HCT116 (cell line): ENCODE measurements around the gene PHF10. TPM values are rescaled to one million over a fixed set of nuclear protein-coding genes. Genes with fewer than 3 reads are reported as not detected.

Source experiments
- ATAC-seq: fragments of 200-7000 bp; cut with Tn5 transposase; 2 replicates; pipeline ENCODE4 v1.9.1; 2020; ENCODE audit warnings: mild to moderate bottlenecking, moderate library complexity
- BruUV-seq: library from RNA; stranded (reverse); fragments of 400-500 nt; replicated peaks from 2 replicates; lab custom pipeline; 2021; lab: Mats Ljungman, UMichigan
- CTCF ChIA-PET: fragments of 300-600 bp; sonication (Branson Sonifier 250); formaldehyde crosslinking; loops from one replicate; lab custom pipeline; 2021; ENCODE audit warnings: antibody characterized with exemption; lab: Charles Lee
- POLR2A ChIA-PET: fragments of 300-600, 350-600 bp; sonication (Branson Sonifier 250); formaldehyde crosslinking; loops from one replicate; lab custom pipeline; 2021; ENCODE audit warnings: antibody characterized with exemption; lab: Charles Lee
- RAD21 ChIA-PET, 2 experiments: fragments of 300-600 bp; sonication (Branson Sonifier 250); formaldehyde crosslinking; loops; one replicate each; lab custom pipeline; 2023; ENCODE audit warnings: low total read pairs in 2 of 2; ENCODE audit not compliant: uncharacterized antibody in 2 of 2, unreplicated experiment in 2 of 2, low non-redundant PET in 1 of 2; lab: Charles Lee
- DNase-seq: peaks from one replicate; pipeline ENCODE4 v3.0.0-alpha.2; 2010; ENCODE audit warnings: low read depth, low spot score
- H2AFZ ChIP-seq: fragments of 200-600 bp; shearing (Covaris generic), sonication (generic); 2 replicates; pipeline ENCODE4 v1.6.1; 2017; ENCODE audit warnings: low read depth, mixed run types, mixed read lengths, antibody characterized with exemption, low read length; ENCODE audit not compliant: poor library complexity, severe bottlenecking
- H3K27ac ChIP-seq: 2 replicates; pipeline ENCODE4 v1.5.1; 2012; ENCODE audit warnings: low read depth, low read length
- H3K27me3 ChIP-seq: fragments of 200-600 bp; sonication (generic); 2 replicates; pipeline ENCODE4 v1.6.1; 2016; ENCODE audit warnings: mixed run types, low read length, mixed read lengths; ENCODE audit not compliant: insufficient read depth
- H3K36me3 ChIP-seq, 2 experiments: fragments of 200-500 bp in 1 of 2; fragments of 200-600 bp in 1 of 2; sonication (Bioruptor generic) in 1 of 2; sonication (generic) in 1 of 2; 2 replicates each; pipeline versions ENCODE4 v1.5.1 to v1.6.1; 2014 to 2016; ENCODE audit warnings: low read length in 2 of 2, inconsistent platforms in 1 of 2, mixed read lengths in 1 of 2, mixed run types in 1 of 2; ENCODE audit not compliant: insufficient read depth in 2 of 2, control insufficient read depth in 1 of 2
- H3K4me1 ChIP-seq, 2 experiments: fragments of 200-600 bp in 1 of 2; sonication (generic) in 1 of 2; 2 replicates each; pipeline versions ENCODE4 v1.5.1 to v1.6.1; 2012 to 2017; ENCODE audit warnings: low read length in 2 of 2, inconsistent platforms in 1 of 2, mild to moderate bottlenecking in 1 of 2, mixed read lengths in 1 of 2, mixed run types in 1 of 2, moderate library complexity in 1 of 2; ENCODE audit not compliant: insufficient read depth in 2 of 2, control insufficient read depth in 1 of 2
- H3K4me2 ChIP-seq: fragments of 200-600 bp; sonication (generic); 2 replicates; pipeline ENCODE4 v1.6.1; 2017; ENCODE audit warnings: mixed run types, low read length, mixed read lengths
- H3K4me3 ChIP-seq, 2 experiments: fragments of 200-600 bp in 1 of 2; sonication (generic) in 1 of 2; replicated peaks in 1 of 2; 2 replicates each; pipeline ENCODE4 v1.5.1; 2011 to 2016; ENCODE audit warnings: low read length in 2 of 2, control low read depth in 1 of 2, low read depth in 1 of 2, mild to moderate bottlenecking in 1 of 2, mixed read lengths in 1 of 2, mixed run types in 1 of 2
- H3K79me2 ChIP-seq: fragments of 200-600 bp; sonication (generic); 2 replicates; pipeline ENCODE4 v1.6.1; 2017; ENCODE audit warnings: mild to moderate bottlenecking, mixed run types, low read length, moderate library complexity, mixed read lengths; ENCODE audit not compliant: insufficient read depth
- H3K9ac ChIP-seq: fragments of 200-600 bp; sonication (generic); 2 replicates; pipeline ENCODE4 v1.6.1; 2016; ENCODE audit warnings: low read length, mixed read lengths
- H3K9me2 ChIP-seq: fragments of 200-600 bp; sonication (generic), shearing (Covaris generic); 2 replicates; pipeline ENCODE4 v1.6.1; 2017; ENCODE audit warnings: mixed run types, mild to moderate bottlenecking, moderate library complexity; ENCODE audit not compliant: insufficient read depth
- H3K9me3 ChIP-seq, 2 experiments: fragments of 200-500 bp in 1 of 2; fragments of 200-600 bp in 1 of 2; sonication (Bioruptor generic) in 1 of 2; sonication (generic) in 1 of 2; 2 replicates each; pipeline ENCODE4 v1.6.1; 2014 to 2017; ENCODE audit warnings: low read length in 2 of 2, mixed read lengths in 2 of 2, inconsistent platforms in 1 of 2, low read depth in 1 of 2, mild to moderate bottlenecking in 1 of 2, mixed run types in 1 of 2, moderate library complexity in 1 of 2; ENCODE audit not compliant: control insufficient read depth in 1 of 2, insufficient read depth in 1 of 2
- H4K20me1 ChIP-seq: fragments of 200-600 bp; sonication (generic), shearing (Covaris generic); 2 replicates; pipeline ENCODE4 v1.6.1; 2017; ENCODE audit warnings: mixed run types, mild to moderate bottlenecking, moderate library complexity; ENCODE audit not compliant: insufficient read depth
- CBX3 ChIP-seq: IDR thresholded peaks from 2 replicates; pipeline ENCODE4 v1.6.1; 2012; ENCODE audit warnings: low read depth
- CTCF ChIP-seq, 3 experiments: fragments of 200-600 bp in 1 of 3; sonication (generic) in 1 of 3; IDR thresholded peaks in 2 of 3; conservative IDR thresholded peaks in 1 of 3; 2 replicates each; pipeline ENCODE4 v1.5.1; 2012 to 2017; ENCODE audit warnings: low read depth in 2 of 3, low read length in 2 of 3, antibody characterized with exemption in 1 of 3, borderline replicate concordance in 1 of 3, control low read depth in 1 of 3, mild to moderate bottlenecking in 1 of 3, mixed read lengths in 1 of 3, mixed run types in 1 of 3, moderate library complexity in 1 of 3; ENCODE audit not compliant: insufficient read depth in 1 of 3
- EGR1 ChIP-seq: IDR thresholded peaks from 2 replicates; pipeline ENCODE4 v1.6.1; 2012; ENCODE audit warnings: low read depth
- ELF1 ChIP-seq: IDR thresholded peaks from 2 replicates; pipeline ENCODE4 v1.6.1; 2012; ENCODE audit warnings: low read depth, borderline replicate concordance
- FOSL1 ChIP-seq: IDR thresholded peaks from 2 replicates; pipeline ENCODE4 v1.6.1; 2012; ENCODE audit warnings: low read depth
- JUND ChIP-seq: IDR thresholded peaks from 2 replicates; pipeline ENCODE4 v1.6.1; 2012
- POLR2A ChIP-seq: IDR thresholded peaks from 2 replicates; pipeline ENCODE4 v1.7.0; 2011; ENCODE audit warnings: borderline replicate concordance; ENCODE audit not compliant: insufficient read depth, insufficient read length; ENCODE audit errors: extremely low read depth
- POLR2AphosphoS5 ChIP-seq: IDR thresholded peaks from 2 replicates; pipeline ENCODE4 v1.6.1; 2011; ENCODE audit warnings: mild to moderate bottlenecking, low read depth, low read length, moderate library complexity
- REST ChIP-seq: IDR thresholded peaks from 2 replicates; pipeline ENCODE4 v1.6.1; 2012; ENCODE audit warnings: low read depth
- SIN3A ChIP-seq: IDR thresholded peaks from 2 replicates; pipeline ENCODE4 v1.6.1; 2012; ENCODE audit warnings: low read depth
- SP1 ChIP-seq: IDR thresholded peaks from 2 replicates; pipeline ENCODE4 v1.6.1; 2012; ENCODE audit warnings: low read depth
- SRF ChIP-seq: IDR thresholded peaks from 2 replicates; pipeline ENCODE4 v1.6.1; 2012; ENCODE audit warnings: low read depth
- TCF7L2 ChIP-seq: IDR thresholded peaks from 2 replicates; pipeline ENCODE4 v1.7.0; 2011; ENCODE audit warnings: borderline replicate concordance, inconsistent platforms; ENCODE audit not compliant: insufficient read depth, insufficient read length; ENCODE audit errors: extremely low read depth
- YY1 ChIP-seq: IDR thresholded peaks from 2 replicates; pipeline ENCODE4 v1.6.1; 2011; ENCODE audit warnings: low read length, low read depth, moderate library complexity, mild to moderate bottlenecking; ENCODE audit not compliant: insufficient replicate concordance; ENCODE audit errors: extremely low read depth
- ZNF274 ChIP-seq: fragments of 200-500 bp; sonication (Bioruptor generic); IDR thresholded peaks from 2 replicates; pipeline ENCODE4 v1.6.1; 2014; ENCODE audit warnings: mild to moderate bottlenecking, low read depth, low read length, inconsistent platforms
- intact Hi-C: fragments of 100-400 bp; cut with micrococcal nuclease; formaldehyde crosslinking; loops from 2 replicates; pipeline ENCODE4 v1.10.0; 2022
- total RNA-seq: library from RNA; stranded (reverse); gene quantifications from one replicate; pipeline ENCODE4 v1.2.1, GENCODE V29; 2021; ENCODE audit not compliant: unreplicated experiment
- TF ChIP-seq, protein P1 (sequence below): IDR thresholded peaks from 2 replicates; pipeline ENCODE4 v1.6.1; 2012
- TF ChIP-seq, protein P2 (sequence below): IDR thresholded peaks from 2 replicates; pipeline ENCODE4 v1.6.1; 2012

Gene PHF10
- total RNA-seq, 1 experiment from 2014 or later, result 45.5 TPM

DNA sequence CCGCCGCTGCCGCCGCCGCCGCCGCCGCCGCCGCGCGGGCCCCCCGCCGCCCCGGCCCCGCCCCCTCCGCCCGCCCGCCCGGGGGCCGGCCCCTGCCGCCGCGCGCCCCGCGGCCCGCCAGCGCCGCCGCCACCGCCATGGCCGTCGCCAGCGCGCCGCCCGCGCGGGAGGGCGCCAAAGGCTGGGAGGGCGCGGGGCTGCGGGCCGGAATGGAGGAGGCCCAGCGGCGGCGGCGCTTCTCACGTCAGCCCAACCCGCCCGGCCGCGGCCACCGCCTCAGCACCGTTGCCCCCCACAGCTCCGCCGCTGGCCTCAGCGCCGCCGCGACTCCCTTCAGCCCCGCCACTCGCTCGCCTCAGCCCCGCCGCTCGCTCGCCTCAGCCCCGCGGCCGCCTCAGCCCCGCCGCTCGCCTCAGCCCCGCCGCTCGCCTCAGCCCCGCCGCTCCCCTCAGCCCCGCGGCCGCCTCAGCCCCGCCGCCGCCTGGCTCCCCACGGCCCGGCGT is 258 bp downstream of the PHF10 start:
- ATAC-seq (peak; percentile 56), DNase-seq (no peak)
- Histone ChIP-seq H3K9ac (peak overlapping the region; percentile 53; the same call in 1 of the 2 replicates), H3K9me2 (no peaks in the 10 kb centered on the region), H3K27ac (peak overlapping the region; percentile 77; the same call in 1 of the 2 replicates), H3K36me3 (no peaks in the 10 kb centered on the region), H2AFZ (no peak overlapping the region), H3K4me3 (peak overlapping the region; percentile 30 to 51; a peak in 3 of 4 replicates), H3K27me3 (no peaks in the 10 kb centered on the region), H3K9me3 (no peaks in the 10 kb centered on the region), H3K4me2 (no peak overlapping the region; the same call in 1 of the 2 replicates), H4K20me1 (0 out of 2 replicates have a peak, but pooled peaks cover 4% of the 10 kb centered on the region), H3K79me2 (peaks cover 45% of the 10 kb centered on the region), H3K4me1 (peaks cover 19 to 27% of the 10 kb centered on the region in 2 experiments)
- RAD21 ChIA-PET, result no interaction called here
- BruUV-seq, result no TSS peak
- intact Hi-C loops, result loop anchor here (2.0 kb wide), 1 partner anchor 27 kb away; the partner anchor contains the start of genes DYNLT2 and ERMARD
- POLR2A ChIA-PET, result interaction anchor here (0.6 kb wide), 1 partner anchor 20 kb away, joined by 3 read pairs; no protein-coding TSS in a partner anchor
- TF ChIP-seq, protein P1, sequence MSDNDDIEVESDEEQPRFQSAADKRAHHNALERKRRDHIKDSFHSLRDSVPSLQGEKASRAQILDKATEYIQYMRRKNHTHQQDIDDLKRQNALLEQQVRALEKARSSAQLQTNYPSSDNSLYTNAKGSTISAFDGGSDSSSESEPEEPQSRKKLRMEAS, result no peak
- TF ChIP-seq REST, result no peak
- TF ChIP-seq SIN3A, result no peak
- TF ChIP-seq YY1, result peak; percentile 44
- TF ChIP-seq SP1, result no peak
- TF ChIP-seq CTCF (IDR thresholded peaks at IDR 0.05 in 2 of 3, conservative IDR thresholded peaks at IDR 0.05 in 1 of 3; ENCODE audit: borderline replicate concordance in 1 of 3, insufficient read depth in 1 of 3, low read depth in 2 of 3, low read length in 2 of 3), result no peak
- TF ChIP-seq EGR1, result no peak
- no peak for TF ChIP-seq ZNF274
- no peak for TF ChIP-seq ELF1
- TF ChIP-seq POLR2A, result no peak
- TF ChIP-seq FOSL1, result no peak
- TF ChIP-seq POLR2AphosphoS5, result peak; percentile 30; the same call in 1 of the 2 replicates
- TF ChIP-seq, protein P2, sequence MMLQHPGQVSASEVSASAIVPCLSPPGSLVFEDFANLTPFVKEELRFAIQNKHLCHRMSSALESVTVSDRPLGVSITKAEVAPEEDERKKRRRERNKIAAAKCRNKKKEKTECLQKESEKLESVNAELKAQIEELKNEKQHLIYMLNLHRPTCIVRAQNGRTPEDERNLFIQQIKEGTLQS, result no peak
- no peak for TF ChIP-seq SRF
- no peak for TF ChIP-seq CBX3
- TF ChIP-seq JUND, result no peak
- TF ChIP-seq TCF7L2, result no peak
- CTCF ChIA-PET, result no interaction called here
